ENCODE data around the gene ITGB1BP2. TPM values are rescaled to one million over a fixed set of nuclear protein-coding genes. Genes with fewer than 3 reads are reported as not detected.
"Not testable (repeated sequence)": the region's sequence is repeated elsewhere in the genome, so short reads cannot be mapped to it uniquely, and the experiment has no call there.

Gene ITGB1BP2
- total RNA-seq, 2 donors from 2014 or later, result 0.96 to 2.5 TPM

DNA sequence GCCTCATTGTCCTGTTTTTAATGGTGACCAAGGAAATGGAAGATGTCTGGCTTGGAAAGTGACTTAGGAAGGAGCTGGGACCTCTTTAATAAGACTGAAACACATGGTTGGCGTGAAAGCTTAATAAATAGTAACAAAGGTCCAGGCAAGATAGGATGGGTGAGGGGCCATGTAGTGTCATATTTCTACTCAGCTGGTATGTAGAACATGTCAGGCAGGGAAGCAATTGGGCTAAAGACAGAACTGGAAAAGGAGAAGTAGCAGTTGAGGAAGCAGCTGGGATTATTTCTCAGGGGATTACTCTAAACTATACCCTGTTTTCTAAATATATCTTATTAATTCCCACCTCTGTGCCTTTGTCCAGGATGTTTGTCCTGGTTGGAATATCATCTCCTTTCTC is 18.6 kb downstream of the ITGB1BP2 start:
- no peak overlapping the region for H3K9ac ChIP-seq (ENCODE audit: low read depth in 2 of 2, low read length in 2 of 2)
- H3K4me3 ChIP-seq, result no peak overlapping the region
- H3K9me3 ChIP-seq, result no peaks in the 10 kb centered on the region
- DNase-seq, result no peak
- no peaks in the 10 kb centered on the region for H3K36me3 ChIP-seq
- no peaks in the 10 kb centered on the region for H3K27me3 ChIP-seq
- intact Hi-C loops (cut with DNase I), result no loop called here
- no peak overlapping the region for H3K27ac ChIP-seq
- H3K4me1 ChIP-seq, result no peaks in the 10 kb centered on the region
- TF ChIP-seq, protein P1, sequence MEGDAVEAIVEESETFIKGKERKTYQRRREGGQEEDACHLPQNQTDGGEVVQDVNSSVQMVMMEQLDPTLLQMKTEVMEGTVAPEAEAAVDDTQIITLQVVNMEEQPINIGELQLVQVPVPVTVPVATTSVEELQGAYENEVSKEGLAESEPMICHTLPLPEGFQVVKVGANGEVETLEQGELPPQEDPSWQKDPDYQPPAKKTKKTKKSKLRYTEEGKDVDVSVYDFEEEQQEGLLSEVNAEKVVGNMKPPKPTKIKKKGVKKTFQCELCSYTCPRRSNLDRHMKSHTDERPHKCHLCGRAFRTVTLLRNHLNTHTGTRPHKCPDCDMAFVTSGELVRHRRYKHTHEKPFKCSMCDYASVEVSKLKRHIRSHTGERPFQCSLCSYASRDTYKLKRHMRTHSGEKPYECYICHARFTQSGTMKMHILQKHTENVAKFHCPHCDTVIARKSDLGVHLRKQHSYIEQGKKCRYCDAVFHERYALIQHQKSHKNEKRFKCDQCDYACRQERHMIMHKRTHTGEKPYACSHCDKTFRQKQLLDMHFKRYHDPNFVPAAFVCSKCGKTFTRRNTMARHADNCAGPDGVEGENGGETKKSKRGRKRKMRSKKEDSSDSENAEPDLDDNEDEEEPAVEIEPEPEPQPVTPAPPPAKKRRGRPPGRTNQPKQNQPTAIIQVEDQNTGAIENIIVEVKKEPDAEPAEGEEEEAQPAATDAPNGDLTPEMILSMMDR (IDR thresholded peaks at IDR 0.05), result no peak

GRCh38 chrX:71321731-71322130 is 20.2 kb downstream of the ITGB1BP2 start:
- intact Hi-C loops (cut with DNase I), result no loop called here
- Histone ChIP-seq H3K27me3 (no peaks in the 10 kb centered on the region), H3K9me3 (no peaks in the 10 kb centered on the region), H3K9ac (ENCODE audit: low read depth in 2 of 2, low read length in 2 of 2) (no peak overlapping the region), H3K36me3 (no peaks in the 10 kb centered on the region), H3K4me1 (no peaks in the 10 kb centered on the region), H3K27ac (no peak overlapping the region), H3K4me3 (no peak overlapping the region)
- TF ChIP-seq, protein P1 (IDR thresholded peaks at IDR 0.05), result no peak
- DNase-seq, result no peak

GRCh38 chrX:71324452-71324851 is 22.9 kb downstream of the ITGB1BP2 start:
- H3K27me3 ChIP-seq; H3K4me1 ChIP-seq; H3K4me3 ChIP-seq; H3K9ac ChIP-seq (ENCODE audit: low read depth in 2 of 2, low read length in 2 of 2); H3K9me3 ChIP-seq; H3K36me3 ChIP-seq; intact Hi-C loops (cut with DNase I); H3K27ac ChIP-seq; DNase-seq: not testable (repeated sequence)

DNA sequence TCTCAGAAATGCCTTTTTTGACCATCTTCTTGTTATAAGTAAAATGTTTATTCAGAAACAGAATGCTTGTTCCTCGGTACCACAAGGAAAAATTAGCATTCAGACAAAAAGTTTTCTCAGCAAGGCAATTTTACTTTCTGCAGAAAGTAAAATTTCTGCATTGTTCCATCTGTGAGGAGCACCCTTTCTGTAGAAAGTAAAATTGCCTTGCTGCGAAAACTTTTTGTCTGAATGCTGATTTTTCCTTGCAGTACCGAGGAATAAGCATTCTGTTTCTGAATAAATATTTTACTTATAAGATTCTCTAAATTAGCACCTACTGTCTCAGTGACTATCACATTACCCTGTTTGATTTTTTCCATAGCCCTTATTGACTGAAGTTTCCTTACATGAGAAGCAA is 24.8 kb downstream of the ITGB1BP2 start:
- no peaks in the 10 kb centered on the region for H3K36me3 ChIP-seq
- no peak for DNase-seq
- no peaks in the 10 kb centered on the region for H3K27me3 ChIP-seq
- H3K4me1 ChIP-seq, result no peaks in the 10 kb centered on the region
- no peaks in the 10 kb centered on the region for H3K9me3 ChIP-seq
- no peak overlapping the region for H3K4me3 ChIP-seq
- no peak overlapping the region for H3K9ac ChIP-seq (ENCODE audit: low read depth in 2 of 2, low read length in 2 of 2)
- intact Hi-C loops (cut with DNase I), result no loop called here
- TF ChIP-seq, protein P1 (IDR thresholded peaks at IDR 0.05), result no peak
- no peak overlapping the region for H3K27ac ChIP-seq

DNA sequence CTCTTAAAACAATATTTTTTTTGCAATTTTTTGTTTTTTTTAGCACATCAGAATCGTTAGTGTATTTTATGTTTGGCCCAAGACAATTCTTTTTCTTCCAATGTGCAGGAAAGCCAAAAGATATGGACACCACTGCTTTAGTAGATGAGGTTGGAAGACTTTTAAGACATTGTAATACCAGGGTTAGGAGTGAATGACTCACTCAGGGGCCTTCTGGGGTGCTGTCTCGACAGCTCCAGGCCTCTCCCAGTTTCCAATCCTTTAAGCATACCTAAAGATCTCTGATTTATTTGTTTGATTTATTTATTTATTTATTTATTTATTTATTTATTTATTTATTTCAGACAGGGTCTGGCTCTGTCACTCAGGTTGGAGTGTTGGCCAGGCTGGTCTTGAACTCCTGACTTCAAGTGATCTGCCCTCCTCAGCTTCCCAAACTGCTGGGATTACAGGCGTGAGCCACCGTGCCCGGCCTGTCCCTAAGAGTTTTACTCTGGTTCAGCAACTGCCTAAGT is 47.7 kb downstream of the ITGB1BP2 start:
- H3K9me3 ChIP-seq; H3K36me3 ChIP-seq; H3K27ac ChIP-seq; H3K4me3 ChIP-seq; H3K9ac ChIP-seq (ENCODE audit: low read depth in 2 of 2, low read length in 2 of 2); H3K4me1 ChIP-seq; H3K27me3 ChIP-seq; DNase-seq; intact Hi-C loops (cut with DNase I): not testable (repeated sequence)

DNA sequence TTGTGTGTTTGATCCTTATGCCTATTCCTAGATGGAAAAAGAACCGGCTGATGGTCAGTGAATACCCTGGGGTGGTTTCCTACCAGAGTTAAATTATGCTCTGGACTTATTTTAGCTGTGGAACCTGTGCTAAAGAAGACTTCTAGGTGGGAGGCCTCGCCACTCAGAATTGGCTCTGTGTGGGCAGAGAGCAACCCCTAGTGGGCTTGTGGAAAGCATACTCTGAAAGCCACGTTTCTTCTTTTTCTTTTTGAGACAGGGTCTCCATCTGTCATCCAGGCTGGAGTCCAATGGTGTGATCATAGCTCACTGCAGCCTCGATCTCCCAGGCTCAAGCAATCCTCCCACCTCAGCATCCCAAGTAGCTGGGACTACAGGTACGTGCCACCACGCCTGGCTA is 48.3 kb downstream of the ITGB1BP2 start:
- H3K27me3 ChIP-seq; H3K9me3 ChIP-seq; H3K36me3 ChIP-seq; H3K4me3 ChIP-seq; H3K9ac ChIP-seq (ENCODE audit: low read depth in 2 of 2, low read length in 2 of 2); intact Hi-C loops (cut with DNase I); DNase-seq; H3K27ac ChIP-seq; H3K4me1 ChIP-seq: not testable (repeated sequence)

DNA sequence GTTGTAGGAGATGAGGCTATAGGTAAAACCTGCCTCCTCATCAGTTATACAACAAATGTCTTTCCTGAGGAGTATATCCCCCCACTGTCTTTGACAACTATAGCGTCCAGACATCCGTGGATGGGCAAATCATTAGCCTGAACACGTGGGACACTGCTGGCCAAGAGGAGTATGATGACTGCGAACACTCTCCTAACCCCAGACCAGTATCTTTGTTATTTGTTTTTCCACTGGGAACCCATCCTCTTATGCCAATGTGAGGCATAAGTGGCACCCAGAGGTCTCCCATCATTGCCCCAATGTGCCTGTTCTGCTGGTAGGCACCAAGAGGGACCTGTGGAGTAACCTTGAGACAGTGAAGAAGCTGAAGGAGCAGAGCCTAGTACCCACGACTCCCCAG is 50.9 kb downstream of the ITGB1BP2 start:
- H3K9me3 ChIP-seq; intact Hi-C loops (cut with DNase I); H3K36me3 ChIP-seq; DNase-seq; H3K4me3 ChIP-seq; H3K27ac ChIP-seq; H3K4me1 ChIP-seq; H3K27me3 ChIP-seq; H3K9ac ChIP-seq (ENCODE audit: low read depth in 2 of 2, low read length in 2 of 2): not testable (repeated sequence)

Other genes with a start within 250 kb of the ITGB1BP2 start
- gene SNX12, start 233.4 kb upstream of the ITGB1BP2 start, total RNA-seq, result 10 to 100 TPM; 62.1 to 76.8 TPM
- 10 to 100 TPM; 23.4 to 47.4 TPM for gene FOXO4, start 205.9 kb upstream of the ITGB1BP2 start, total RNA-seq
- not detected for gene CXorf65, start 195.0 kb upstream of the ITGB1BP2 start, total RNA-seq
- 10 to 100 TPM; 46.0 to 61.0 TPM for gene IL2RG, start 190.2 kb upstream of the ITGB1BP2 start, total RNA-seq
- gene MED12, start 183.2 kb upstream of the ITGB1BP2 start, total RNA-seq, result 10 to 100 TPM; 35.1 to 39.7 TPM
- gene NLGN3, start 156.9 kb upstream of the ITGB1BP2 start, total RNA-seq, result under 1 TPM; 0.67 to 0.82 TPM
- 100 to 1,000 TPM in 1 of 2 donors, 10 to 100 TPM in 1; 76.0 to 100 TPM for gene GJB1, start 78.5 kb upstream of the ITGB1BP2 start, total RNA-seq
- gene ZMYM3, start 47.6 kb upstream of the ITGB1BP2 start, total RNA-seq, result 10 to 100 TPM; 16.6 to 17.4 TPM
- 100 to 1,000 TPM; 203 to 262 TPM for gene NONO, start 18.1 kb upstream of the ITGB1BP2 start, total RNA-seq
- gene TAF1, start 64.6 kb downstream of the ITGB1BP2 start, total RNA-seq, result 10 to 100 TPM; 24.6 to 25.0 TPM
- 10 to 100 TPM; 75.0 to 80.6 TPM for gene OGT, start 231.4 kb downstream of the ITGB1BP2 start, total RNA-seq

Measured in colonic mucosa (tissue), 4 donors.